Neuronal stem cell (in vitro differentiated cells): ENCODE data around the gene RASSF1.

Experiments
- DNase-seq: peaks from one replicate; pipeline ENCODE4 v3.0.0-alpha.2; 2013; ENCODE audit warnings: low spot score
- H2AFZ ChIP-seq: one replicate; pipeline ENCODE4 v1.6.1; 2013; ENCODE audit warnings: mild to moderate bottlenecking, low read length, inconsistent platforms
- H2AK5ac ChIP-seq: 2 replicates; pipeline ENCODE4 v1.6.1; 2013; ENCODE audit warnings: low read depth, mild to moderate bottlenecking, inconsistent platforms, low read length, moderate library complexity, mixed read lengths
- H2BK120ac ChIP-seq: 2 replicates; pipeline ENCODE4 v1.6.1; 2013; ENCODE audit warnings: low read depth, mild to moderate bottlenecking, inconsistent platforms, low read length, moderate library complexity, mixed read lengths
- H2BK12ac ChIP-seq: one replicate; pipeline ENCODE4 v1.6.1; 2013; ENCODE audit warnings: low read length, inconsistent platforms
- H2BK15ac ChIP-seq: 2 replicates; pipeline ENCODE4 v1.6.1; 2013; ENCODE audit warnings: mild to moderate bottlenecking, low read length, inconsistent platforms, mixed read lengths
- H2BK5ac ChIP-seq: one replicate; pipeline ENCODE4 v1.6.1; 2013; ENCODE audit warnings: inconsistent platforms, mild to moderate bottlenecking, low read length, moderate library complexity
- H3K14ac ChIP-seq: one replicate; pipeline ENCODE4 v1.6.1; 2013; ENCODE audit warnings: low read length, inconsistent platforms
- H3K18ac ChIP-seq: 2 replicates; pipeline ENCODE4 v1.6.1; 2013; ENCODE audit warnings: low read length, inconsistent platforms
- H3K23ac ChIP-seq: 2 replicates; pipeline ENCODE4 v1.6.1; 2013; ENCODE audit warnings: low read depth, mild to moderate bottlenecking, mixed read lengths, low read length, inconsistent platforms; ENCODE audit not compliant: poor library complexity
- H3K27ac ChIP-seq: replicated peaks from 3 replicates; pipeline ENCODE4 v1.5.1; 2013; ENCODE audit warnings: low read length, inconsistent platforms
- H3K27me3 ChIP-seq, 3 experiments: 2 replicates each; pipeline ENCODE4 v1.6.1; 2013; ENCODE audit warnings: low read length in 3 of 3, mild to moderate bottlenecking in 2 of 3, inconsistent platforms in 1 of 3, low read depth in 1 of 3, mixed read lengths in 1 of 3, moderate library complexity in 1 of 3; ENCODE audit not compliant: control insufficient read depth in 3 of 3, insufficient read depth in 3 of 3
- H3K36me3 ChIP-seq, 2 donors: replicated peaks in 1 of 2; 2 replicates each; pipeline ENCODE4 v1.6.1; 2013; ENCODE audit warnings: low read length in 2 of 2; ENCODE audit not compliant: control insufficient read depth in 2 of 2, insufficient read depth in 2 of 2
- H3K4ac ChIP-seq: 2 replicates; pipeline ENCODE4 v1.6.1; 2013; ENCODE audit warnings: inconsistent platforms, mild to moderate bottlenecking, low read length, moderate library complexity
- H3K4me1 ChIP-seq, 2 donors: 1 replicate in 1 of 2; 2 replicates in 1 of 2; pipeline ENCODE4 v1.6.1; 2013; ENCODE audit warnings: low read length in 2 of 2, low read depth in 1 of 2; ENCODE audit not compliant: control insufficient read depth in 2 of 2, insufficient read depth in 1 of 2
- H3K4me2 ChIP-seq: one replicate; pipeline ENCODE4 v1.6.1; 2013; ENCODE audit warnings: mild to moderate bottlenecking, low read length, inconsistent platforms; ENCODE audit not compliant: insufficient read depth, poor library complexity, severe bottlenecking
- H3K4me3 ChIP-seq, 2 donors: 2 replicates each; pipeline ENCODE4 v1.5.1; 2013; ENCODE audit warnings: low read length in 2 of 2, mild to moderate bottlenecking in 2 of 2, inconsistent platforms in 1 of 2, moderate library complexity in 1 of 2
- H3K79me1 ChIP-seq: one replicate; pipeline ENCODE4 v1.6.1; 2013; ENCODE audit warnings: low read depth, mild to moderate bottlenecking, inconsistent platforms, low read length, moderate library complexity
- H3K9ac ChIP-seq: one replicate; pipeline ENCODE4 v1.6.1; 2013; ENCODE audit warnings: mild to moderate bottlenecking, low read depth, low read length, inconsistent platforms; ENCODE audit not compliant: poor library complexity
- H3K9me3 ChIP-seq, 2 donors: replicated peaks in 1 of 2; 2 replicates each; pipeline versions ENCODE3 to v1.6.1; 2013; ENCODE audit warnings: low read length in 2 of 2, mild to moderate bottlenecking in 2 of 2, inconsistent platforms in 1 of 2, low read depth in 1 of 2, mixed read lengths in 1 of 2, moderate library complexity in 1 of 2; ENCODE audit not compliant: control insufficient read depth in 2 of 2, insufficient read depth in 1 of 2
- H4K8ac ChIP-seq: one replicate; pipeline ENCODE4 v1.6.1; 2013; ENCODE audit warnings: low read depth, mild to moderate bottlenecking, inconsistent platforms, low read length, moderate library complexity
- H4K91ac ChIP-seq: one replicate; pipeline ENCODE4 v1.6.1; 2013; ENCODE audit warnings: low read length, low read depth, mild to moderate bottlenecking, inconsistent platforms; ENCODE audit not compliant: poor library complexity
- WGBS, 2 donors: extraction: QIAGEN DNeasy Blood & Tissue Kit; methylation state at CpG; one replicate each; pipeline ENCODE4 v1.1.7; 2013; ENCODE audit warnings: missing lambda C conversion rate in 2 of 2, mixed read lengths in 1 of 2; ENCODE audit not compliant: insufficient read length in 2 of 2, insufficient replicate concordance in 1 of 2; ENCODE audit errors: extremely low coverage in 2 of 2; 5-methylcytosine and 5-hydroxymethylcytosine counted together

The RASSF1 gene

GRCh38 chr3:50323614-50324199 lies 16.9 kb downstream of the RASSF1 start:
- peak overlapping the region; percentile 68 for H2BK12ac ChIP-seq
- H3K27me3 ChIP-seq, result no peaks in the 10 kb centered on the region
- DNase-seq, result no peak
- peak overlapping the region; percentile 44 for H2AK5ac ChIP-seq
- H3K14ac ChIP-seq, result no peak overlapping the region
- H3K4me3 ChIP-seq, result no peak overlapping the region
- H3K23ac ChIP-seq, result no peak overlapping the region
- H3K79me1 ChIP-seq, result peaks cover 20% of the 10 kb centered on the region
- H4K91ac ChIP-seq, result no peak overlapping the region
- peaks cover 32 to 33% of the 10 kb centered on the region in 2 donors for H3K4me1 ChIP-seq
- H3K18ac ChIP-seq, result peak overlapping the region; percentile 23
- H2BK120ac ChIP-seq, result no peak overlapping the region
- no peak overlapping the region for H3K27ac ChIP-seq
- peak overlapping the region; percentile 21 for H3K9ac ChIP-seq
- no peak overlapping the region for H4K8ac ChIP-seq
- H2AFZ ChIP-seq, result no peak overlapping the region
- peak overlapping the region; percentile 14 for H2BK15ac ChIP-seq
- no peak overlapping the region for H3K4ac ChIP-seq
- H2BK5ac ChIP-seq, result no peak overlapping the region
- no CpG with 5 or more reads among the region's 5 CpGs for WGBS, 2 donors
- H3K36me3 ChIP-seq, result peaks cover 23 to 45% of the 10 kb centered on the region in 2 donors
- H3K9me3 ChIP-seq, result no peaks in the 10 kb centered on the region
- no peak overlapping the region for H3K4me2 ChIP-seq

GRCh38 chr3:50323092-50323600 lies 17.5 kb downstream of the RASSF1 start:
- Histone ChIP-seq H4K8ac (no peak overlapping the region), H3K9ac (peak overlapping the region; percentile 21), H3K4me3 (no peak overlapping the region), H3K4me2 (peak overlapping the region; percentile 54), H3K9me3 (no peaks in the 10 kb centered on the region), H2AK5ac (peak overlapping the region; percentile 90), H2BK120ac (peak overlapping the region; percentile 94), H3K4ac (no peak overlapping the region), H3K79me1 (peaks cover 26% of the 10 kb centered on the region), H3K27me3 (no peaks in the 10 kb centered on the region), H3K36me3 (peaks cover 28 to 51% of the 10 kb centered on the region in 2 donors), H3K14ac (no peak overlapping the region), H3K23ac (no peak overlapping the region), H4K91ac (no peak overlapping the region), H2AFZ (no peak overlapping the region), H2BK15ac (peak overlapping the region; percentile 99), H3K4me1 (peaks cover 30 to 35% of the 10 kb centered on the region in 2 donors), H2BK12ac (peak overlapping the region; percentile 68), H2BK5ac (no peak overlapping the region), H3K18ac (peak overlapping the region; percentile 23), H3K27ac (no peak overlapping the region)
- WGBS, 2 donors, result no CpG with 5 or more reads among the region's 4 CpGs
- DNase-seq, result no peak

GRCh38 chr3:50322386-50323091 lies 18.1 kb downstream of the RASSF1 start, which contains the start of gene HYAL2:
Gene HYAL2, minus strand, starts transcription at chr3:50322745. Its CDS starts 2,256 bp downstream, at chr3:50320489.
- DNase-seq, result no peak
- WGBS, 2 donors, result no CpG with 5 or more reads among the region's 31 CpGs
- H3K4me1 ChIP-seq, result peaks cover 30 to 35% of the 10 kb centered on the region in 2 donors

GRCh38 chr3:50322115-50322385 lies 18.6 kb downstream of the RASSF1 start:
- peak overlapping the region; percentile 99 for H2BK15ac ChIP-seq
- peak overlapping the region; percentile 90 for H2AK5ac ChIP-seq
- peak overlapping the region; percentile 99 for H2AFZ ChIP-seq
- no CpG with 5 or more reads among the region's 14 CpGs for WGBS, 2 donors
- H2BK5ac ChIP-seq, result peak overlapping the region; percentile 15
- peak overlapping the region; percentile 46 for H2BK12ac ChIP-seq
- H3K9me3 ChIP-seq, result peaks cover 0 to 2% of the 10 kb centered on the region in 2 donors
- H3K4me3 ChIP-seq, result peak overlapping the region; percentile 61 to 67
- peak overlapping the region; percentile 54 for H3K4me2 ChIP-seq
- no peak overlapping the region for H3K9ac ChIP-seq
- H3K18ac ChIP-seq, result peak overlapping the region; percentile 94
- peak overlapping the region; percentile 94 for H2BK120ac ChIP-seq
- peak overlapping the region; percentile 90 for H3K27ac ChIP-seq
- H3K27me3 ChIP-seq, result no peaks in the 10 kb centered on the region
- H4K8ac ChIP-seq, result no peak overlapping the region
- peaks cover 37 to 62% of the 10 kb centered on the region in 2 donors for H3K36me3 ChIP-seq
- H4K91ac ChIP-seq, result no peak overlapping the region
- peaks cover 25% of the 10 kb centered on the region for H3K79me1 ChIP-seq
- H3K23ac ChIP-seq, result peak overlapping the region; percentile 48
- DNase-seq, result no peak
- peak overlapping the region; percentile 66 for H3K4ac ChIP-seq
- H3K14ac ChIP-seq, result peak overlapping the region; percentile 39
- H3K4me1 ChIP-seq, result peaks cover 29 to 36% of the 10 kb centered on the region in 2 donors

More at GRCh38 chr3:50322386-50323091, 18.1 kb downstream of the RASSF1 start, which contains the start of gene HYAL2:
- H3K9me3 ChIP-seq, result no peaks in the 10 kb centered on the region
- peak within 1 kb of the TSS; percentile 68 for H2BK12ac ChIP-seq
- H3K36me3 ChIP-seq, result peaks cover 33 to 57% of the 10 kb centered on the region in 2 donors
- H3K23ac ChIP-seq, result peak within 1 kb of the TSS; percentile 97
- peak within 1 kb of the TSS; percentile 98 for H2BK5ac ChIP-seq
- H3K4me2 ChIP-seq, result peak within 1 kb of the TSS; percentile 95
- H4K8ac ChIP-seq, result no peak within 1 kb of the TSS
- H3K79me1 ChIP-seq, result peaks cover 25% of the 10 kb centered on the region
- no peaks in the 10 kb centered on the region for H3K27me3 ChIP-seq
- H3K9ac ChIP-seq, result peak within 1 kb of the TSS; percentile 67
- H3K18ac ChIP-seq, result peak within 1 kb of the TSS; percentile 94
- H3K4me3 ChIP-seq, result peak within 1 kb of the TSS; percentile 61 to 84
- H2AK5ac ChIP-seq, result peak within 1 kb of the TSS; percentile 90
- H3K14ac ChIP-seq, result peak within 1 kb of the TSS; percentile 39
- H3K27ac ChIP-seq, result peak within 1 kb of the TSS; percentile 90
- H4K91ac ChIP-seq, result peak within 1 kb of the TSS; percentile 87
- H3K4ac ChIP-seq, result peak within 1 kb of the TSS; percentile 66
- H2AFZ ChIP-seq, result peak within 1 kb of the TSS; percentile 99
- H2BK120ac ChIP-seq, result peak within 1 kb of the TSS; percentile 99
- H2BK15ac ChIP-seq, result peak within 1 kb of the TSS; percentile 99
